ENCODE data around the gene OTOG. TPM values are rescaled to one million over a fixed set of nuclear protein-coding genes. Genes with fewer than 3 reads are reported as not detected.

OTOG gene
- total RNA-seq (2014; rRNA removed; shearing (Covaris generic)) = not detected in 2 replicates

DNA sequence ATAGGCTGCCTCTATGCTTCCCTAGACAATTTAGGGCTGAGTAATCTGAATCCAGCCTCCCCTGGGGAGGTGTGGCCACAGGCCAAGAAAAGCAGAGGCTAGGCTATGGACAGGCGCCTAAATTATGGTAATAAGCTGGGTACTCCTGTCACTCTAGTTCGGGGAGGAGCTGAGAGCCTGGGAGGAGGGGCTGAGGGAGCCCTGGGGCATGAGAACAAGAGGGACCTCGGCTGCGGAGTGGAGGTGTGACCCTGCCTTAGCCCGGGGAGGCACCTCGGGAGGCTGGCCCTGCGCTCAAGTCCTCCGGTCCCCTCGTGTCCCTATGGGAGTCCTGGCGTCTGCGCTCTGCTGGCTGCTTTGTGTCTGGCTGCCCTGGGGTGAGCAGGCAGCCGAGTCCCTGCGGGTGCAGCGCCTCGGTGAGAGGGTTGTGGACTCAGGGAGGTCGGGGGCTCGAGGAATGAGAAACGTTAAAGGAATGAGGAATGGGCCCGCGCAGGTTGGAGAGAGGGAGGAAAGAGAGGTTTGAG, at the start of gene OTOG:
Gene OTOG, plus strand, starts transcription at position 209 of the 527 bp plus-strand sequence. Its CDS starts 114 bp downstream, at position 323.
- DNase-seq (ENCODE audit: low read depth) = peak; percentile 34

DNA sequence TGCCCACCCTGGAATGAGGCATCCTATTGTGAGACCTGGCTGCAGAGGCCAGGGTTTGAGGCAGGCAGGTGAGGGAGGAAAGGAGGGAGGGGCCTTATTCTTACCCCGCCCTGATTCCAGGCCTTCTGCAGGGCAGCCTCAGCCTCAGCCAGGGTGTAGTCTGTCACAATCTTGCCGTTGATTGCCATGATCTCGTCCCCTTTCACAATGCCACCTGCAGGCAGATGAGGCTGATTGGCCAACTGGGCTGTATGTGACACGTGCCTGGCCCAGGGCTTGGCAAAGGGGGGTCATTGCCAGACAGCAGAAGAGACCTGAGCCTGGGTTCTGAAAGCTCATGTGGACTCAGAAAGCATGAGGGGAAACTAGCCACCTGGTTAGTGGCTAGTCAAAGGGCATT, 49.0 kb upstream of the OTOG start:
- no peak for DNase-seq (ENCODE audit: low read depth)

DNA sequence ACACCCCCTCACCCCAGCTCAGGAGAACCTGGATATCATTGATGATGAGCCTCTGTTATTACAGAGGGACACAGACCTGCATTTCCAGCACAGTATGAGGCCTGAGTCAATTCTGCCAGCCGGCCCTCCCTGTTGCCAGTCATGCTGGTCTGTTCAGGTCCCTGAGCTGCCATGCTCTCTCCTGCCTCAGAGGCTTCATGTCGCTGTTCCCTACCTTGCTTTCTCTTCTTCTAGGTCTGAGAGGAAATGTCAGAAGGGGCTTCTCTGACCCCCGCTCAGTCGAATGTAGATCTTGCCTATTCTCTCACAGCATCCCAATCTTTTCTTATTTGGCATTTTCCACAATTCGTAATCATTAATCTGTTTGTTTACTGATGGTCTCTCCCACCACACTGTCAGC, 48.6 kb upstream of the OTOG start:
- DNase-seq (ENCODE audit: low read depth) = peak; percentile 24

- DNase-seq (ENCODE audit: low read depth) = no peak
Measured at GRCh38 chr11:17500673-17501072, 46.4 kb upstream of the OTOG start.

DNA sequence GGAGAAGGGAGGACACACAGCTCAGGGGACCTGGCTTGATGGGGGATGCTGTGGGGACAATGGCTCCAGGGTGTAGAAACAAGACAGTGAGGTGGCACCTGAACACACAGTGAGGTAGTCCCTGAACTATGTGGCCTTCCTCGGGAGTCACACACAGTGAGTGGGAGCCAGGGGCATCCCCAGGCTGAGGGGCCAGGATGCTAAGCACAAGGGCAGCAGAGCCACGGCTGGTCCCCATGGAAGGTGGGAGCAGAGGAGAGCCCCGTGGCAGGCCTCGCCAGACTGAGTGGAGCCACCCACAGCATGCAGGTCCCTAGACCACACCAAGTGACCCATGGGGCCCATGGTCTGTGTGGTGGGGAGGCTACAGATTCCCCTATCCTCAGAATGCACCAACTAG, 44.4 kb upstream of the OTOG start:
- DNase-seq (ENCODE audit: low read depth) = no peak

DNA sequence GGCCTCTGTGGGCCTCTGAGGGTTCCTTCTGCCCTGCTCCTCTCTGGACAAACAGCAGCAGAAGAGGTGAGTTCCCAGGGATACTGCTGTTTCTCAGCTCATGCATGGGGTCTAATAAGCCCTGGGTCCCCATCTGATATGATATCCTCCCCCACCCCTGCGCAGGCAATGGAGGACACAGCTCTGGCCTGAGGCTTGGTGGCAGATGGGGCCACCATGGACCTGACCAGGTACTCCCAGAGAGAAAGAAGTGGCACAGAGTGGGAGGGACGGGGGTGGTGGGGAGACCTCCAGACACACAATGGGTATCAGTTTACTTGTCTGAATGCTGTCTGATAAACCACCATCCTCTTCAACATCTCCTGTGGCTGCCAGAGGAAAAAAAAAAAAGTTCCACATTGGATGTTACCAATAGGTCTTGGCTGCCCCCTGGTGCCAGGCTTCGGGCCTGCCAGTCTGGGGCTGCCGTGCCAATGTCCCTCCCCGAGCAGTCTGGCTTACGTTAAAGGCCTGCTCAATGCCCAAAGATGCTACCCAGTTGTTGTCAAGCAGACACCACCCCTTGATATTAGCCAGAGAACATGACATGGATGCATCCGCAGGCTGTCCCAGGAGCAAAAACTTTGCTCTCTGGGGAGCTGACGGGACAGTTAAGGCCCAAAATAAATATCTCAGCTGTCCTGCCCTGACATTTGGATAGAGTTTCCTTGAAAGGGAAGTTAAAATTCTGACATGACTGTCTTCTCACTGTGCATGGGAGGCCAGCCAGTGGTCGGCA, 42.5 kb upstream of the OTOG start:
- DNase-seq (ENCODE audit: low read depth) = peak; percentile 58

GRCh38 chr11:17505146-17505545, 41.9 kb upstream of the OTOG start:
- no peak for DNase-seq (ENCODE audit: low read depth)

- DNase-seq (ENCODE audit: low read depth) = no peak
Measured at GRCh38 chr11:17506314-17506713, 40.7 kb upstream of the OTOG start.

GRCh38 chr11:17506942-17507341, 40.1 kb upstream of the OTOG start:
- DNase-seq (ENCODE audit: low read depth) = no peak

- no peak for DNase-seq (ENCODE audit: low read depth)
Measured at GRCh38 chr11:17507773-17508172, 39.3 kb upstream of the OTOG start.

DNA sequence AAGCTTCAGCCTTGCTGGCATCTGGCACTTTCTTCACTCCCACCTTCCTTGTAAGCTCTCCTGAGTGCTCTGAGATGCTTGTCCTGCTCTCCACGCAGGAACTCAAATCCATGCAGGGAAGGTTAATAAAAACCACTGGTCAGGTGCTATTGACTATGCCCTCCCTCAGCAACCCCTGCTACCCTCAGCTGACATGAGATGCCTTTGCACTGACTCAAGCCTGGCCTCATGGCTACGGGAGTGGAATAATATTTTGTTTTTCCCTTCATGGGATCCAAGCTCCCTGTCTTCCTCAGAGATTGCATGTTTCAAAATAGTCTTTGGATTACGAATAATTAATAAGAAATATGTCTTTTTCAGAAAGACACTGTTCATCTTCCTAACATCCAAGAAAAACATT, 38.8 kb upstream of the OTOG start:
- peak; percentile 37 for DNase-seq (ENCODE audit: low read depth)

- no peak for DNase-seq (ENCODE audit: low read depth)
Measured at GRCh38 chr11:17508791-17509190, 38.3 kb upstream of the OTOG start.

- no peak for DNase-seq (ENCODE audit: low read depth)
Measured at GRCh38 chr11:17510507-17511206, 36.4 kb upstream of the OTOG start.

- DNase-seq (ENCODE audit: low read depth) = no peak
Measured at GRCh38 chr11:17511571-17511970, 35.5 kb upstream of the OTOG start.

- DNase-seq (ENCODE audit: low read depth) = no peak
Measured at GRCh38 chr11:17512101-17512500, 35.0 kb upstream of the OTOG start.

- peak; percentile 12 for DNase-seq (ENCODE audit: low read depth)
Measured at GRCh38 chr11:17513853-17514252, 33.2 kb upstream of the OTOG start.

DNA sequence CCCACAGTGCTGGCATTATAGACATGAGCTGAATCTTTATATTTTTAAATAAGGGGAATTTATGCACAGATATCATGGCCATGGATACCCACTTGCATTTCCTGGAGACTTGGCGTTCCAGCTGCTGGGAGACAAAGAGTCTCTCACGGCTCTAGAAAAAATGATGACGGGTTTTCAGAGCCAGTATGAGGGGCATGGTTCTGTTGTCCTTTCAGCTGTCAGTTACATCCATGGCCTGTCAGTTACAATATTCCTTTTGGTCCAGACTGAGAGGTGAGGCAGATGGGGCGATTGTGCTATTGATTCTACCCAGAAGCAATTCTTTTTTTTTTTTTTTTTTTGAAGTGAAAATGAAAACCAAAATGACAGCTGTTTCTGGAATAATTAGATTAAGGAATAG, 32.6 kb upstream of the OTOG start:
- no peak for DNase-seq (ENCODE audit: low read depth)

- no peak for DNase-seq (ENCODE audit: low read depth)
Measured at GRCh38 chr11:17515443-17516176, 31.4 kb upstream of the OTOG start.

DNA sequence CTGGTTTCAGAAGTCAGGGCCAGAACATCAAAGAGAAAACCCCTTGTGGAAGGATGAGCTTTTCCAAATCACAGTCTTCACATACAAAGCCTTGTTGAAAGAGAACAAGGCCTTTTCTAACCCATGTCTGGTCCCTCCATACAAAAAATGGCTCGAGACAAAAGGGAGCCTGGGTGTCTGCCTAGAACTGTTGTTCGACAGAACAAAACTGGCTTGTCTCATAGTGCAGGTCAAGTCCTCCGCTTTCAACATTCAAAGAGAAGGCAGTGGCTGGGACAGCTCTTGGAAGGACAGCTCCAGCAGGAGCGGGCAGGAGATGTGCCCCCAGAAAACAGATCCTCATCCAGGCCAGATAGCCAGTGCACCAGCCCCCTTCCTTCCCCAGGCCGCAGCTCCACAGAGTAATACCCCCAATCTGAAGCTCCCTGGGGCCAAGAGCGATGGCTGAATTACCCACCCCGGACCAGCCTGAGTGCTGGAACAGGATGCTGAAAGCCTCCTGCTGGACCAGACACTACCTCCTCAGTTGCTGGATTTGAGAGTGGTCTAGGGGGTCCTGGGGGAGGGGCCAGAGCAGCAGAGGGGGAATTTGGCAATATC, 30.4 kb upstream of the OTOG start:
- no peak for DNase-seq (ENCODE audit: low read depth)

DNA sequence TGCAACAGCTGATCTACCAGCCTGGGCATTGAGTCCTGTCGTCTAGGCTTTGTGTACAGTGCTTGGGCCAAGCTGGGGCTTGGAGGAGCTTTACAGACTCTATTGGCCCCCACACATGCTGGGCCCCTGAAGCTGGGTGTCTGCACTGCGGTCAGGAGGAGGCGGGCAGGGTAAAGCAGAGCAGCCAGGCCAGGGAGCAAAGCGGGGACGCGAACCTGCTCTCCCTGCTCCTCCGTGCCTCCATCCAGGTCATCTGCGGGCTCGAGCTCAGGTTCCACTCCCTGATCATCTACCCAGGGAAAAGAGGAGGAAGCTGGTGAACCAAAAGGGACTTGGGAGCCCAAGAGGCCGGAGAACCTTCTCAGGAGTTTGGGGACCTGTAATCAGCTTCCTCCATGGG, 29.9 kb upstream of the OTOG start:
- DNase-seq (ENCODE audit: low read depth) = no peak

GRCh38 chr11:17518366-17518765, 28.7 kb upstream of the OTOG start:
- DNase-seq (ENCODE audit: low read depth) = no peak

All from M059J (cell line).